ENCODE results near the gene FAM81A.
"Not testable (repeated sequence)": the region's sequence is repeated elsewhere in the genome, so short reads cannot be mapped to it uniquely, and the experiment has no call there.

The FAM81A gene

DNA sequence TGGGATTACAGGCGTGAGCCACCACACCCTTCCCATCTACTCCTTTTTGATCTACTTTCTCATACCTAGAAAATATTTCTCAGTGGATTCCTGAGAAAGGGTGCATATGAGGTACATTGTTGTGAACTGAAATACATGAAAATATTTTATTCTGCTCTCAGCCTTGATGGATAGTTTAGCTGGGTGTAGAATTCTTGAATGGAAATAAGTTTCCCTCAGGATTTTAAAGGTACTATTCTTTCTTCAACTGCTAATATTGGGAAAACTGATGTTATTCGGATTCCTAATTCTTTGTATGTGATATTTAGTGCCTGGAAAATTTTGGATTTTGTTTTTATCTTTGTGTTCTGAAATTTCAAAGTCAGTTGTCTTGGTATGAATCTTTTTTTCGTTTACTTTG, 9.1 kb upstream of the FAM81A start:
- DNase-seq = not testable (repeated sequence)

DNA sequence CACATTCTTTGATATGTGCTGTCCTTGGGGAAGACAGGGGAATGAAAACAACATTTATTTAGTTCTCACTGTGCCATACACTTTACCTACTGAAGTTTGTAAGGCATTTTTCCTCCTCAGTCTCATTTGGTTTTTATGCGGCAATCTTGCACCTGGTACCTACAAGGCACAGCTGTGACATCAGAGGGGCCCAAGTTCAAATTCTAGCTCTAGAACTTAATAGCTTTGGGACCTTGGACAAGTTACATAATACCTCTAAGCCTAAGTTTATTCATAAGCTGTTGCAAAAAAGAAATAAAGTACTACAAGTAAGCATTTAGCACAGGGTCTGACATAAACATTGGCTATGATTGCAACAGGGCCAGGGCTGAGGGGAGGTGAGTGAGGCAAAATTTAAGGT, 5.6 kb upstream of the FAM81A start:
- no peak for DNase-seq

DNA sequence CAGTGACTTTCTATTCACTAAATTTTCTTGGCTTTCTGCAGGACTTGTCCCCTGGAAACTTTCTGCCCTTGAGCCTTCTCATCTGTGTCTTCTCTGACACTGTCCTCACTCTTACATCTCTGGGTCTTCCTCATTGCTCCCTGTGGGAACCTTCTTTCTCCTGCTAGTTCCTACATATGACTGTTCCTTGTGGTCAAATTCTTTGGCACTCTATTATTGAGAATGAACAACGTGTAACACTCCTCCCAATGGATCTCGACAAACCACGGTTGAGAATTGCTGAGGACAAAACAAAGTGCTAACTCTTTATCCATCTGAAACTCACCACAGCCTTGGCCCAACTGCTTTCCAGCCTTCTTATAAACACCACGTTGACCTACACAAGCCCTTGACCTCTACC, 3.5 kb upstream of the FAM81A start:
- no peak for DNase-seq

DNA sequence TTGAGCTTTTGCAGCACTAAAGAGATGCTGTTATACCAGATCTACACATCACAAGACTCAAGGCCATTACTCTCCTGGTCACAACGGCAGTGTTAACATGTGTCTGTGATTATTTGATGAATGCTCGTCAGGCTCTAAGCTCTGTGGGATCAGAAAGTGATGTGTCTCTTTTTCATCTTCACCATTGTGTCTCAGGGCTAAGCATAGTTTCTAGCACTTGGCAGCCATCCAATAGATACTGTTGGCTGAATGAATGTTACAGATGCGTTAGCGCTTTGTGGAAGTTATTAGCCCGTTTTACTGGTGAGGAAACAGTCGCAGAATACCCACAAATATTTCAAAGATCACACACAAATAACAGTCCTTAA, 1.2 kb upstream of the FAM81A start:
- no peak for DNase-seq

DNA sequence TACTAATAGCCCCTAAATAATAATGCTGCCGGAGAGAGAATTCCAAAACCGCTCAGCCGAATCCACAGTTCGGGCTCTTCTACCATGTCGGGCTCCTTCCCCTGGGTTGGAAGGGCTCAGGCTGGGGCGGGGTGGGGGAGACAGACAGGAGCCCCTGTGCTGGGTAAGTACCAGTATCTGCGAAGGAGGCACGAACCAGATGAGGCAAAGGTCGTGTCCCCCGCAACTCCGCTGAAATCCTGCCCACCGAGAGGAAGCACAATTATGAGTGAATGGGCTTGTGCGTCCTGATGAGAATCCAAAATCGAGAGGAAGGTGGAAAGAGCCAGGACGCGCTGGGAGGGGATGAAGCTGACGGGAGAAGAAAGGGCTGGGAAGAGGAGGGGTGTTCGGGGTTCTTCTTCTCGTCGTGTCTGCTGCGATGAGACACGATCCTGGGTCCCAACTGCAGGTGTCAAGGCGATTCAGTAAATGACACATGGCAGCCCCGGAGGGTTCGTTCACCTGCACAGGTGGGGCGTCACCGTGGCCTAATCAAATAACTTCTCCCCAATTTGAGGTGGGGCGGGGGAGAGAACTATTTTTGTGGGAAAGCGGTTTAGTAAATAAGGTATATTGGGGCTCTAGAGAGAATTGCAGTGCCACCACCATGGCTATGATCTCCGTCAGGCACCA, 707 bp upstream of the FAM81A start:
- no peak for DNase-seq

DNA sequence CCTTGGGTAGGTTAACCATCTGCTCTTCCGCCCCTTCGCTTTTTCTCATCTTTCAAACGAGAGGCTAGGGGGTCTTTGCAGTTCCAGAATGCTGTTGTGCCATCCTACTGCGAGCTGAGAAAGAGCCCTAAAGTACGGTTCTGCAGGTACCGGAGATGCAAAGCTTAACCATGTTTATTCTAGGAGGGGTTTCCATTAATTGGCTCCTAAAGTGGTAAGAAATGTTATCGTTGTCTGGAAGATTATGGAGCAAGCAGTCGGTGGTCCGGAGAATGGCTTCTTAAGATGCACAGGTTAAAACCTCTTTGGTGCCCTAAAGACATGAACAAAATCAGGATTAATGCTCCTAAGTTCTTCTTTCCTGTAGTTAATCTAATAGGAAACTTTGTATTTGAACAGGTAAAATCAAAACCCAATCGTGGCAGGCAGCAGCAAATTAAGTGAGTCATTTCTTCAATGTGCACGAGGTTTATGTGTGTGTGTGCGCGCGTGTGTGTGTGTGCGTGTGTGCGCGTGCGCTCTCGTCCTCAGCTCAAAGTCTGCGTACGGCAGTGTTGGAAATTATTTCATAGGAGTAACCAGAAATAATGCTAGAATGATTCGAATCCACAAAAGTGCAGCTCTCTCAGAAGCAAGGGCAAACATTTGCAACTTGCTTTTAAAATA, 772 bp downstream of the FAM81A start:
- DNase-seq = no peak

DNA sequence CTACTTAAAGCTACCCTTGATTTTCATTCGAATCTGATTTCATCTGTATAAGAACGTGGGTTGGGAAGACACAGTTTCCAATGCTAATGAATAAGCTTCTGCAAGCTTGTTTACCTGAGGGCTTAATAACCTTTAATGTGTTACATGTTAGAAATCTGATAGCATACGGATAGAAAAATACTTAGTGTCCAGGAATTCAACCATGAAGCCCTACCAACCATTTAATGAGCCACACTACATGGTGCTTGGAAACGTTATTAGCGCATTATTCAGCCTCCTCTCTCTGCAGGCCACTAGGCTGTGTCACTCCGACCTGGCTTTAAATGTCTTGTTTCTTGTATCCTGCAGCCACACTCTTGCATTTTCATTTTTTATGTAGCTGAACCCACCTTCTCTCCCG, 1.6 kb downstream of the FAM81A start:
- DNase-seq = no peak

DNA sequence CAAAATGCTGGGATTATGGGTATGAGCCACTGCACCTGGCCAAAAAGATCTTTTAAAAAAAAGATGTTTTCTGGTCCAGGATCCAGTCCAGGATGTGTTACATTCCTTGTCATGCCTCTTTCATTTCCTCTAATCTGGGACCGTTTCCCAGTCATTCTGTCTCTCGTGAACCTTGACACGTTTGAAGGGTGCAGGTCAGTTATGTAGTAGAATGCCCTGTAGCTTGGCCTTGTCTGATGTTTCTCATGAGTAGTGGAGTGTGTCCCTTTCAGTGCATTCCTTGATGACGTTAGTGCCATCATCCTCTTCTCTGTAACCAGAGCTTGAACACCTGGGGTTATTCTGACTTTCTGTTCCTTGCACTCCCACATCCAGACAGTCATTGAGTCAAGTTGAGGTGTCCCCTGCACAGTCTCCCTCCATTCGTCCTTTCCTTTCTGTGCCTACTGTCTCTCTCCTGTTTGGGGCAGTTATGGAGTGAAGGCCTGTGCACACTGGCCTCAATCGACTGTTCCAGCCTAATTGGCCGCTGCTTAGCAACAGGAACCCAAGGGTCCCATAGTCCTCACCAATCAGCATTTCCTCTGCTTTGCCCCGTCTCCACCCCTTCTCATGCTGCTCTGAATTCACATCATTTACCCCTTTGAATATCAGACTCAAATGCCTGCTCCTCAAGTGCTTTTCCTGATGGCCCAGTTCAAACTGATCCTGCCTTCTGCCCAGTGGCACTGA, 5.5 kb downstream of the FAM81A start:
- DNase-seq = no peak

DNA sequence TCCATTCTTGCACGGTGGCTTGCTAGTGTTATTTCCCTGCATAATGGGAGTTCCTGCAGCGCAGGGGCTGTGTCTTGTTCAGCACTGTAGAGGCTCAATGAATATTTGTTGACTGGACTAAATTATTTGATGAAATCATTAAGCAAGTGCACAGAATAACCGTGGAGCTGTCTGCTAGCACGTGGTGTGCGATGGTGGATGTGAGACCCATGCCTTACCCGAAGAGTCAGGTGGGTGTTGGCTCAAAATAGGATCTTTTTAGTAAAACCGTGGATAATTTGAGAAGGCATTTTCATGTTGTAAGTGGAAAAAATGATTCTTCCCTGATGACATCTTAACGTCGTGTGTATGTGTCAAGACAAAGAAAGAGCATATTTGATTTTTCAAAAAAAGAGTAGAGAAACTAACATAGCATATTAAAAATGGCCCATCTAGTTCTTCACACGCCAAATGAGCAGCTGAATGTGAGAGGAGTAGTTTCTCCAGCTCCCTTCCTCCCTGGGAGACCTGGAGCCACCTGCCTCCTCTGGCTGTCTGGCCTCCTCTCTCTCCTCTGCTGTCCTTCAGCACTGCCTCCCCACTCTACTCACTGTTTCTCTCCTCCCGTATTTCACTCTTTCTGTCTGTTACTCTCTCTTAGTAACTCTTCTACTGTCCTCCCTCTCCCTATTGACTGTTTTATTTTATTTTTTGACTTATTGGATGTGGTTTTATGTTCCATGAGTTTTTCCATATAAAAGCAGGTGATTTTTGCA, 6.3 kb downstream of the FAM81A start:
- DNase-seq = no peak

DNA sequence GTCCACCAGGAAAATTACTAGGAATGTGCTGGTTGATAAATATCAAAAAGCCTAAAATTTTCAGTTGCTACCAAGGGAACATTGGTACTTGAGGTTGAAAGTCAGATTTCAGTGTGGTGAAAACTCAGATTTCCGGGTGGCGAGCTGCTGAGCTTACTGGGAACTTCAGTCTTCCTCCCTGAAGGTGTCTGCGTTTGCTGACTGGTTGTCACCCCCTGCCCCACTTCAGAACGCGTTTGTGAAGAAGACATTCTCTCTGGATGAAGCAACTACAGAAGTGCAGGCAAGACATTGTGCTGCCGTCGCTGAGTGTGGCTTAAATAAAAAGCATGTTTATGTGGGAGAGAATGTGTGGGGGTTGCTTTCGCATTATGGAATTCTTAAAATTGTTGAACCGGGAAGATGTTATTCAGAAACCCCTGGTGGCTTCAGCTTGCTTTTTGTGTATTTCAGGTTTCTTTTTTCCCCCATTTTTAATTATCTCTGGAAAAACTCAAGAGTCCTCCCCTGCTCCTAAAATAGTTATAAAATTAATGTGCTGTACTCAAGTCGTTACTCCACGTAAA, 7.1 kb downstream of the FAM81A start:
- no peak for DNase-seq

DNA sequence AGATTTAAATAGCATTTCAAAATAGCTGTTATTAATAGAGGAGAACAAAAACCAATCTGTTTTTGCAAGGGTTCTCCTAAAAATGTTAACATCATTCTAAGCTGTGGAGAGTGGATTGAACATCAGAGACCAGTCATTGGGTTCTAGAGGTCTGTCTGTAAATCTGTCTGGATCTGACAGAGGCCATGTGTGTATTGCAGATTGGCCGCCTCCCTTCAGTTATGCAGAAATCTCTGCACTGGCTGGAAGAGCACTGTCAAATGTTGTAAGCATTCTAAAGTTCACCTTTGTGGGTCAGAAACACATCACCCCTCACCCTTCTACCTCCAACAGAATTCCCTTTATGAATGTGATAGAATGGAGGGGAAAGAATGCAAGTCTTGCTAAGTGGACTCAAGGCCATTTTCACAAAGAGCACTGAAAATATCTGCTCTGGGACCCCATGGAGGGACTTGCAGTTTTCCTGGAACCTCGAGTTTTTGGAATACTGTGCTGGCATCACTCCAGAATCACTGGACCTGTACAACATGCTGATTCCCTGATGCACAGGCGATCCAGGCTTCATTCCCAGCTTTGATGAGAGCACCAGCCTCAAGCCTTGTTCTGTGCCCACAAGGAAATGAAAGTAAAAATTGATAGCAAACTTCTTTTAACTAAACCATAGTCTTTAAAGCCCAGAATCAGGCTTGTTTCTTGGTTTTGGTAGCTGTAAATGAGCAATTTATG, 8.4 kb downstream of the FAM81A start:
- no peak for DNase-seq

DNA sequence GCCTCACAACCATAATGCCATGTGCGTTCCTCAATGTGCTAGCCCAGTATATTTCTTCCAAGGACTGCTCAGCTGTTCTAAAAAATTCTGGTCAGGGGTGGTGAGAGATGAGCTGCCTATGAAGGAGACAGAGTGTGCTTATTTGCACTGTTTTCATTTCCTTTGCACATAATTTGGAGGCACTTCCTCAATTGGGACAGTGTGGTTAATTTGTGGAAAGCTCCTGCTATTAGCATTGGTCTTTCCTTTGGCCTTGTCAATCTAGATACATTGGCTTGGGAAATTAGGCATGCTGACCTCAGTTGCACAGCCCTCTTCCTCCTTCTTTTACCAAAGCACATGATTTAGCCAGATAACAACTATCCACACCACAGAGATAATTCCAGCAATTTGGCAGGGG, 9.4 kb downstream of the FAM81A start:
- peak in 1 of 2 experiments; percentile 39 for DNase-seq

DNA sequence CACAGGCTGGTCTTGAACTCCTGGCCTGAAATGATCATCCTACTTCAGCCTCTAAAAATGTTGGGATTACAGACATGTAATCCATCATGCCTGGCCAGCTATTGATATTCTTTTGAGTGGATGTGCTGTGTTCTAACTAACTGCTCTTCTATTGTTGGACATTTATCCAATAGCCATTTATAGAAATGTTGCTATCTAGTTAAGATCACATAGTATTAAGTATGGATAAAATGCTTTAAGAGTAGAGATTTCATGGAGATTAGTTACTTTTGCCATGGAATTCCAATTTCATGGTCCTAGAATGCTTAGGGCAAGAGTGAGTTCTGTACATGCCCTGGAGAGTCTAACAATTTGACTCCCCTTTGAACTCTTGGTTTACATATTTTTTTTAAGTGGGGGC, 10.9 kb downstream of the FAM81A start:
- no peak for DNase-seq

DNA sequence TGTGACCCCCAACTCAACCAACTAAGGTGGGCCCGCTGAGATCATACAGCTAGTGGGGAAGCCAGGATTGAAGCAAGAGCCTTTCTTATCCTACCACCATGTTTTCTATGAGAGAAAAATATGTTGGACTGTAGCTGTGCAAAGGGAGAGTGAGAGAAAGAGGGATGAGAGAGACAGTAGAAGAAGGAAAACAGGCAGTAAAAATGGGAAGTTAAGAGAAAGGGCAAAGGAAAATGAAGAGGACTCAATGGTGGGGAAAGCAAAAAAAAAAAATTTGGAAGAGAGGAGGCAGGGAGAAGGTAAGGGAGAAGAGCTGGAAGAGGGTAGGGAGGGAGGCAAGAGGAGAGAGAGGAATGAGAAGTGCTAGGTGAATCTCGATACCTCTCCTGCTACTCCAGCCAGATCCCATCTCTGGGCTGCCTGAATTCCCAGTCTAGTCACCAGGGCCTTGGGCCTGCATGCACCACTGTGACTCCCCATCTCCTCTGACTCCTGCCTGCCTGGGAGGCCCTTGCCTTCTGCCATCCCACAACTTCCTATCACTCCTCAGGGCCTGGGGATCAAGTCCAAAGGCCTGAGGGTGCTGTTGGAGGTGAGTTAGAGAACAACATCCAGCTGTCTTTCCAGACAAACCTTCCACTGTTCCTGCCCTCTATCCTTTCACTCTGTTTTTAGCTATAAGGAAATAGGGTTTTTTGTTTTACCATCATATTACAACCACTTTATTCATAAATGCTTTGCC, 15.7 kb downstream of the FAM81A start:
- no peak for DNase-seq

DNA sequence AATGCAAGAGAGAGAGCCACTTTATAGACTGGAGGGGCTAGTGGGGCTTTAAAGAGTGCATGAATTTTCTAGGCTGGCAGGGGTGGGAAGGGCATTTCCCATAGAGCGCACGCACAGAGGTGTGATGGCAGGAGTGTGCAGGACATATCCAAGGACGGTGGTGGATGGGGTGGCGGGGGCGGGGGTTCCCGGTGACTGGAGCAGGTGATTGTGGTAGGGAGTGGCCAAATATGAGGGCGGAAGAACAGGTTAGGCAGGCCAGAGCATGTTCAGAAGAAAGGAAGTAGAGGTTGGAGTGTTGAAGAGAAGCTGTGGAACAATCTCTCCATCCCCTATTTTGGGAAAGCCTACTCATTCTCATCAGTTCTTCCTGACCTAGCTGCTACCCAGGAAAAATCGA, 18.1 kb downstream of the FAM81A start:
- no peak for DNase-seq

DNA sequence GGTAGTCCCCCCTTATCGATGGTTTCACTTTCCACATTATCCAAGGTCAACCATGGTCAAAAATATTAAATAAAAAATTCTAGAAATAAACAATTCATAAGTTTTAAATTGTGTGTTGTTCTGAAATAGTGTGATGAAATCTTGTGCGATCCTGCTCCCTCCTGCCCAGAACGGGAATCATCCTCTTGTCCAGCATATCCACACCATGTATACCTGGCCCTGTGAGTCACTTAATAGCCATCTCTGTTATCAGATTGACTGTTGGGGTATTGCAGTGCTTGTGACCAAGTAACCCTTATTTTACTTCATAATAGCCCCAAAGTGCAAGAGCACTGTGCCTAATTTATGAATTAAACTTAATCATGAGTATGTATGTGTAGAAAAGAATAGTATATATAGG, 19.1 kb downstream of the FAM81A start:
- no peak for DNase-seq

DNA sequence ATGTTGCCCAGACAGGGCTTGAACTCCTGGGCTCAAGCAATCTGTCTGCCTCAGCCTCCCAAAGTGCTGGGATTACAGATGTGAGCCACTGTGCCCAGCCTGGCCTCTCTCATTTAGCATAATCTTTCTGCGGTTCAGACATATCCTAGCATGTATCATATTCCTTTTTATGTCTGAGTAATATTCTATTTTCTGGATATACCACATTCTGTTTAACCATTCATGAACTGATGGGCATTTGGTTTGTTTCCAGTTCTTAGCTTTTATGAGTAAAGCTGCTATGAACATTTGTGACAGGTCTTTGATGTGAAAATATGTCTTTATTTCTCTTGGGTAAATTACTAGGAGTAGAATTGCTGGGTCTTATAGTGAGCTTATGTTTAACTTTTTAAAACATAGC, 23.5 kb downstream of the FAM81A start:
- no peak for DNase-seq

DNA sequence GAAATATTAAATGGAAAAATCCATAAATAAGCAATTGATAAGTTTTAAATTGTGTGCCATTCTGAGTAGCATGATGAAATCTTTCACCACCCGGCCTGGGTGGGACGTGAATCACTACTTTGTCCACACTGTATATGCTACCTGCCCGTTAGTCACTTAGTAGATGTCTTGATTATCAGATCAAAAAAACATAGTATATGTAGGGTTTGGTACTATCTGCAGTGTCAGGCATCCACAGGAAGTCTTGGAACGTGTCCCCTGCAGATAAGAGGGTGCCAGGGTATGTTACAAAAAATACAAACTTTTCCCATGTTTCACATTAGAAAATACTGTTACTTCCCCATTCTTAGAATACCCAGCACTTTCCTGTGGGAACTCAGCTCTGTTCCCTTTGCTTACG, 35.2 kb downstream of the FAM81A start:
- no peak for DNase-seq

DNA sequence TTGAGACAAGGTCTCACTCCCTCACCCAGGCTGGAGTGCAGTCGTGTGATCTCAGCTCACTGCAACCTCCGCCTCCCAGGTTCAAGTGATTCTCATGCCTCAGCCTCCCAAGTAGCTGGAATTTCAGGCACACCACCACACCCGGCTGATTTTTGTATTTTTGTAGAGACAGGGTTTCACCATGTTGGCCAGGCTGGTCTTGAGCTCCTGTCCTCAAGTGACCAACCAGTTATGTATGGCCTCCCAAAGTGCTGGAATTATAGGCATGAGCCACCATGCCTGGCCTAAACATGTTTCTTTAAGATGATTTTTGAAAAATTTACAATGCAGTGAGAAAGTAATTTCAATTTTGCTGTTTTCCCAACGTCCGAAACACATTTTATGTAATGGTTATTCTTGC, 37.2 kb downstream of the FAM81A start:
- not testable (repeated sequence) for DNase-seq

DNA sequence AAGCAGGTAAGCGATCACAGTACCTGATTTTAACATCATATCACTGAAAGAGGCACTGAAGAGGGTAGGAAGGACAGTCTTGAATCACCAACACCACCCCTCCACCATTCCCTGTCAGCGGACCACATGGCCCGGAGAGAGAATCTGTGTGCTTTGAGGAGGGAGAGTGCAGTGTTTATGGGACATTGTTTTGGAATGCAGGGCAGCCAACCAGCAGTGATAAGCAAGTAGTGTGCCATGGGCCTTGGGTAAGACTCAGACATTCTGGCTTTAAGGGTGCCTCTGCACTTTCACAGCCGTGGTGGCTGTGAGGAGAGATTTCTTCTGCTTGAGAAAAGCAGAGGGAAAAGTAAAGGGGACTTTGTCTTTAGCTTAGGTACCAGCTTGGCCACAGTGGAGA, 46.4 kb downstream of the FAM81A start:
- no peak for DNase-seq

DNA sequence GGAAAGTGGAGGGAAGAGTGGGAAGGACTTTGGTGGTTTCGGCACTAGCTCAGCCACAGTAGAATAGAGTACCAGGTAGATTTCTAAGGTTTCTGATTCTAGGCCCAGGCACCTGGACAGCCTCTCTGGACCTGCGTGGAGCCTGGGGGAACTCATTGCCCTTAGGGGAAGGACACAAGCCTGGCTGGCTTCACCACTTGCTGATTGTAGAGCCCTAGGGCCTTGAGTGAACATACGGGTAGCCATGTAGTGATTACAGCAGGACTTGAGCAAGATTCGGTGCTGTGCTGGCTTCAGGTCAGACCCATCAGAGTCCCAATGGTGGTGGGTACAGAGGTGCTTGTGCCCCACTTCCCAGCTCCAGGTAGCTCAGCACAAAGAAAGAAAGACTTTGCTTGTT, 47.0 kb downstream of the FAM81A start:
- DNase-seq = no peak

DNA sequence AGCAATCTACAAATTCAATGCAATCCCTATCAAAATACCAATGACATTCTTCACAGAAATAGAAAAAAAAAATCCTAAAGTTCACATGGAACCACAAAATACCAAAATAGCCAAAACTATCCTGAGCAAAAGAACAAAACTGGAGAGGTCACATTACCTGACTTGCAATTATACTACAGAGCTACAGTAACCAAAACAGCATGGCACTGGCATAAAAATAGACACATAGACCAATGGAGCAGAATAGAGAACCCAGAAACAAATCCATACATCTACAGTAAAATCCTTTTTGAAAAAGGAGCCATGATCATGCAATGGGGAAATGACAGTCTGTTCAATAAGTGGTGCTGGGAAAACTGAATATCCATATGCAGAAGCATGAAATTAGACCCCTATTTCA, 51.5 kb downstream of the FAM81A start:
- not testable (repeated sequence) for DNase-seq

Measured in AML-193 (cell line).